H9 (cell line): ENCODE results near the gene ITGB7. TPM values are rescaled to one million over a fixed set of nuclear protein-coding genes. Genes with fewer than 3 reads are reported as not detected.

Experiments
- DNase-seq: peaks from one replicate; pipeline ENCODE4 v3.0.0-alpha.2; 2017
- H2AFZ ChIP-seq: one replicate; pipeline ENCODE4 v1.6.1; 2013; ENCODE audit warnings: mild to moderate bottlenecking, low read length, control low read depth, moderate library complexity
- H2AK5ac ChIP-seq: 2 replicates; pipeline ENCODE4 v1.6.1; 2013; ENCODE audit warnings: low read length, control low read depth, mixed read lengths; ENCODE audit not compliant: insufficient read length
- H2BK120ac ChIP-seq: one replicate; pipeline ENCODE4 v1.6.1; 2013; ENCODE audit warnings: low read depth, mild to moderate bottlenecking, low read length, control low read depth, inconsistent platforms; ENCODE audit not compliant: poor library complexity, severe bottlenecking
- H2BK12ac ChIP-seq: 2 replicates; pipeline ENCODE4 v1.6.1; 2013; ENCODE audit warnings: low read length, control low read depth, mixed read lengths, low read depth; ENCODE audit not compliant: insufficient read length
- H2BK15ac ChIP-seq: 2 replicates; pipeline ENCODE4 v1.6.1; 2013; ENCODE audit warnings: low read depth, low read length, control low read depth
- H2BK20ac ChIP-seq: one replicate; pipeline ENCODE4 v1.6.1; 2013; ENCODE audit warnings: low read depth, mild to moderate bottlenecking, low read length, control low read depth, inconsistent platforms; ENCODE audit not compliant: poor library complexity, severe bottlenecking
- H2BK5ac ChIP-seq: 2 replicates; pipeline ENCODE4 v1.6.1; 2013; ENCODE audit warnings: low read length, control low read depth, mixed read lengths; ENCODE audit not compliant: insufficient read length
- H3K14ac ChIP-seq: 2 replicates; pipeline ENCODE4 v1.6.1; 2013; ENCODE audit warnings: low read length, control low read depth; ENCODE audit not compliant: insufficient read depth
- H3K18ac ChIP-seq: 2 replicates; pipeline ENCODE4 v1.6.1; 2013; ENCODE audit warnings: low read depth, mild to moderate bottlenecking, mixed read lengths, low read length, control low read depth; ENCODE audit not compliant: insufficient read length
- H3K23ac ChIP-seq: 2 replicates; pipeline ENCODE4 v1.6.1; 2013; ENCODE audit warnings: low read length, control low read depth, mixed read lengths, low read depth; ENCODE audit not compliant: insufficient read length
- H3K23me2 ChIP-seq: 2 replicates; pipeline ENCODE4 v1.6.1; 2013; ENCODE audit warnings: low read depth, mild to moderate bottlenecking, mixed read lengths, low read length, control low read depth; ENCODE audit not compliant: insufficient read length, poor library complexity, severe bottlenecking
- H3K27ac ChIP-seq: 2 replicates; pipeline ENCODE4 v1.5.1; 2013; ENCODE audit warnings: low read length, control low read depth, mixed read lengths, low read depth; ENCODE audit not compliant: insufficient read length
- H3K27me3 ChIP-seq: 2 replicates; pipeline ENCODE4 v1.6.1; 2013; ENCODE audit warnings: low read length, control low read depth, inconsistent platforms; ENCODE audit not compliant: insufficient read depth
- H3K4ac ChIP-seq: 2 replicates; pipeline ENCODE4 v1.6.1; 2013; ENCODE audit warnings: low read depth, mild to moderate bottlenecking, control low read depth, inconsistent platforms, low read length, moderate library complexity
- H3K4me1 ChIP-seq: 2 replicates; pipeline ENCODE4 v1.6.1; 2013; ENCODE audit warnings: low read length, control low read depth, inconsistent platforms; ENCODE audit not compliant: insufficient read depth
- H3K4me2 ChIP-seq: 2 replicates; pipeline ENCODE4 v1.6.1; 2013; ENCODE audit warnings: low read length, control low read depth, mixed read lengths; ENCODE audit not compliant: insufficient read length, insufficient read depth
- H3K56ac ChIP-seq: 2 replicates; pipeline ENCODE4 v1.6.1; 2013; ENCODE audit warnings: low read depth, mild to moderate bottlenecking, mixed read lengths, low read length, control low read depth; ENCODE audit not compliant: insufficient read length
- H3K79me1 ChIP-seq: 2 replicates; pipeline ENCODE4 v1.6.1; 2013; ENCODE audit warnings: low read depth, mild to moderate bottlenecking, moderate library complexity, low read length, control low read depth, inconsistent platforms; ENCODE audit not compliant: insufficient read depth, poor library complexity, severe bottlenecking
- H3K79me2 ChIP-seq: 2 replicates; pipeline ENCODE4 v1.6.1; 2013; ENCODE audit warnings: low read length, control low read depth, inconsistent platforms; ENCODE audit not compliant: insufficient read depth
- H3K9ac ChIP-seq: 2 replicates; pipeline ENCODE4 v1.6.1; 2013; ENCODE audit warnings: low read length, control low read depth, mixed read lengths; ENCODE audit not compliant: insufficient read length; ENCODE audit errors: extremely low read depth
- H3K9me3 ChIP-seq: one replicate; pipeline ENCODE4 v1.6.1; 2013; ENCODE audit warnings: low read depth, low read length, inconsistent platforms; ENCODE audit not compliant: control insufficient read depth
- H3T11ph ChIP-seq: one replicate; pipeline ENCODE4 v1.6.1; 2013; ENCODE audit warnings: mild to moderate bottlenecking, low read length, control low read depth, inconsistent platforms
- H4K20me1 ChIP-seq: one replicate; pipeline ENCODE4 v1.6.1; 2013; ENCODE audit not compliant: control insufficient read depth, insufficient read length, insufficient read depth
- H4K5ac ChIP-seq: 2 replicates; pipeline ENCODE4 v1.6.1; 2013; ENCODE audit warnings: low read depth, mild to moderate bottlenecking, mixed read lengths, low read length, control low read depth; ENCODE audit not compliant: insufficient read length
- H4K8ac ChIP-seq: replicated peaks from 2 replicates; pipeline ENCODE4 v1.6.1; 2013; ENCODE audit warnings: low read length, control low read depth, mixed read lengths, low read depth; ENCODE audit not compliant: insufficient read length
- H4K91ac ChIP-seq: 2 replicates; pipeline ENCODE4 v1.6.1; 2013; ENCODE audit warnings: low read depth, mild to moderate bottlenecking, moderate library complexity, mixed read lengths, low read length, control low read depth; ENCODE audit not compliant: insufficient read length
- H3K27ac Mint-ChIP-seq, 3 experiments: 2 replicates in 2 of 3; 3 replicates in 1 of 3; pipeline ENCODE4 v1.8.0; 2020 to 2021; ENCODE audit warnings: mixed read lengths in 3 of 3, mild to moderate bottlenecking in 1 of 3, moderate library complexity in 1 of 3
- H3K27me3 Mint-ChIP-seq: 2 replicates; pipeline ENCODE4 v1.8.0; 2021; ENCODE audit warnings: low read depth, mild to moderate bottlenecking, moderate library complexity, mixed read lengths
- H3K36me3 Mint-ChIP-seq, 3 experiments: 2 replicates in 2 of 3; 3 replicates in 1 of 3; pipeline ENCODE4 v1.8.0; 2020 to 2021; ENCODE audit warnings: low read depth in 3 of 3, mixed read lengths in 3 of 3; ENCODE audit not compliant: insufficient read depth in 1 of 3
- H3K4me1 Mint-ChIP-seq, 2 experiments: 2 replicates each; pipeline ENCODE4 v1.8.0; 2020; ENCODE audit warnings: mixed read lengths in 2 of 2
- H3K4me3 Mint-ChIP-seq, 2 experiments: 2 replicates in 1 of 2; 3 replicates in 1 of 2; pipeline ENCODE4 v1.8.0; 2020 to 2021; ENCODE audit warnings: mild to moderate bottlenecking in 2 of 2, mixed read lengths in 2 of 2, moderate library complexity in 1 of 2
- H3K9me3 Mint-ChIP-seq, 2 experiments: 2 replicates in 1 of 2; 3 replicates in 1 of 2; pipeline ENCODE4 v1.8.0; 2020; ENCODE audit warnings: mild to moderate bottlenecking in 2 of 2, mixed read lengths in 2 of 2, moderate library complexity in 1 of 2
- CTCF ChIP-seq: fragments of 200-600 bp; sonication (generic); conservative IDR thresholded peaks from 3 replicates; pipeline ENCODE4 v1.8.0; 2021; ENCODE audit warnings: antibody characterized with exemption, mild to moderate bottlenecking
- WGBS: extraction: QIAGEN DNeasy Blood & Tissue Kit; methylation state at CpG from one replicate; pipeline ENCODE4 v1.1.7; 2013; ENCODE audit warnings: missing lambda C conversion rate, low lambda C conversion rate, mixed read lengths; ENCODE audit not compliant: insufficient read length; ENCODE audit errors: extremely low coverage; 5-methylcytosine and 5-hydroxymethylcytosine counted together
- total RNA-seq: library from RNA; stranded (reverse); gene quantifications from 2 replicates; pipeline ENCODE4 v1.2.1, GENCODE V29; 2021

The ITGB7 gene
- total RNA-seq, 1 experiment from 2014 or later: 0.39 TPM

- no peaks in the 10 kb centered on the region for H3K9me3 Mint-ChIP-seq
- Histone ChIP-seq H3K14ac (no peak overlapping the region), H3K23ac (no peak overlapping the region), H4K5ac (no peak overlapping the region), H2BK20ac (no peak overlapping the region), H3K79me1 (no peaks in the 10 kb centered on the region), H3K23me2 (peaks cover 10% of the 10 kb centered on the region), H2BK12ac (no peak overlapping the region), H4K20me1 (peaks cover 2% of the 10 kb centered on the region), H2BK15ac (no peak overlapping the region), H3K4me1 (0 out of 2 replicates have a peak, but pooled peaks cover 3% of the 10 kb centered on the region), H3K9me3 (no peaks in the 10 kb centered on the region), H3K4me2 (no peak overlapping the region), H3K56ac (no peak overlapping the region), H4K91ac (no peak overlapping the region), H3K27me3 (no peaks in the 10 kb centered on the region), H4K8ac (no peak overlapping the region), H2AK5ac (no peak overlapping the region), H2BK120ac (no peak overlapping the region), H3T11ph (no peak overlapping the region), H3K9ac (no peak overlapping the region), H2AFZ (no peak overlapping the region), H3K4ac (no peak overlapping the region), H3K18ac (no peak overlapping the region), H2BK5ac (no peak overlapping the region), H3K79me2 (no peaks in the 10 kb centered on the region), H3K27ac (no peak overlapping the region)
- TF ChIP-seq CTCF: no peak
- peaks cover 41 to 67% (median 57%) of the 10 kb centered on the region in 3 experiments; a peak in 6 of 7 replicates for H3K36me3 Mint-ChIP-seq
- peaks cover 18 to 19% of the 10 kb centered on the region in 2 experiments for H3K4me1 Mint-ChIP-seq
- H3K27ac Mint-ChIP-seq: no peak overlapping the region
- no CpG with 5 or more reads among the region's 6 CpGs for WGBS
- peaks cover 17% of the 10 kb centered on the region for H3K27me3 Mint-ChIP-seq
- no peak for DNase-seq
- H3K4me3 Mint-ChIP-seq: no peak overlapping the region
These were observed 22.2 kb downstream of the ITGB7 start for GRCh38 chr12:53184828-53185227.
